Neural progenitor cell (in vitro differentiated cells): Measurements from ENCODE around the gene CTU2. TPM values are rescaled to one million over a fixed set of nuclear protein-coding genes. Genes with fewer than 3 reads are reported as not detected.

Experiments
- DNase-seq: peaks from one replicate; pipeline ENCODE4 v3.0.0-alpha.2; 2016; ENCODE audit warnings: low spot score
- H2AFZ ChIP-seq: fragments of 200-600 bp; sonication (generic); replicated peaks from 2 replicates; pipeline ENCODE4 v1.6.1; 2016; ENCODE audit warnings: antibody characterized with exemption
- H3F3A ChIP-seq: fragments of 200-600 bp; sonication (generic); 2 replicates; pipeline ENCODE4 v1.6.1; 2016; ENCODE audit warnings: antibody characterized with exemption, low read depth
- H3K27ac ChIP-seq: fragments of 200-600 bp; sonication (generic); 2 replicates; pipeline ENCODE4 v1.5.1; 2016; ENCODE audit warnings: mild to moderate bottlenecking
- H3K27me3 ChIP-seq: fragments of 200-600 bp; sonication (generic); 2 replicates; pipeline ENCODE4 v1.6.1; 2016; ENCODE audit warnings: mild to moderate bottlenecking, moderate library complexity
- H3K36me3 ChIP-seq: fragments of 200-600 bp; sonication (generic); 2 replicates; pipeline ENCODE4 v1.5.1; 2016
- H3K4me1 ChIP-seq: fragments of 200-600 bp; sonication (generic); 2 replicates; pipeline ENCODE4 v1.6.1; 2016; ENCODE audit warnings: mixed run types
- H3K4me2 ChIP-seq: fragments of 200-600 bp; sonication (generic); 2 replicates; pipeline ENCODE4 v1.6.1; 2016
- H3K4me3 ChIP-seq: fragments of 200-600 bp; sonication (generic); 2 replicates; pipeline ENCODE4 v1.5.1; 2016
- H3K79me2 ChIP-seq: fragments of 200-600 bp; sonication (generic); 2 replicates; pipeline ENCODE4 v1.6.1; 2016; ENCODE audit warnings: low read depth
- H3K9ac ChIP-seq: fragments of 200-600 bp; sonication (generic); 2 replicates; pipeline ENCODE4 v1.6.1; 2016
- H3K9me3 ChIP-seq: fragments of 200-600 bp; sonication (generic); 2 replicates; pipeline ENCODE4 v1.5.1; 2016; ENCODE audit warnings: low read depth
- H4K20me1 ChIP-seq: fragments of 200-600 bp; sonication (generic); 2 replicates; pipeline ENCODE4 v1.6.1; 2016; ENCODE audit warnings: low read depth
- H3K27ac Mint-ChIP-seq: 3 replicates; pipeline ENCODE4 v1.8.0; 2021; ENCODE audit warnings: mixed read lengths
- H3K27me3 Mint-ChIP-seq: 2 replicates; pipeline ENCODE4 v1.8.0; 2022; ENCODE audit warnings: low read depth, mild to moderate bottlenecking, inconsistent platforms, moderate library complexity, mixed read lengths; ENCODE audit not compliant: insufficient read depth
- H3K36me3 Mint-ChIP-seq: 3 replicates; pipeline ENCODE4 v1.8.0; 2021; ENCODE audit warnings: mixed read lengths
- H3K4me1 Mint-ChIP-seq: 3 replicates; pipeline ENCODE4 v1.8.0; 2021; ENCODE audit warnings: mixed read lengths
- H3K4me3 Mint-ChIP-seq: 3 replicates; pipeline ENCODE4 v1.8.0; 2021; ENCODE audit warnings: mild to moderate bottlenecking, moderate library complexity, mixed read lengths
- H3K9me3 Mint-ChIP-seq: 3 replicates; pipeline ENCODE4 v1.8.0; 2020; ENCODE audit warnings: mixed read lengths
- EZH2 ChIP-seq: fragments of 200-600 bp; sonication (generic); IDR thresholded peaks from 2 replicates; pipeline ENCODE4 v1.6.1; 2017; ENCODE audit warnings: antibody characterized with exemption, mild to moderate bottlenecking, moderate library complexity
- EZH2phosphoT487 ChIP-seq: fragments of 200-600 bp; sonication (generic); IDR thresholded peaks from 2 replicates; pipeline ENCODE4 v1.6.1; 2017; ENCODE audit warnings: antibody characterized with exemption
- total RNA-seq: library from RNA; depleted of rRNA; stranded (reverse); fragments of >200 nt; gene quantifications from 2 replicates; pipeline ENCODE4 v1.2.3, GENCODE V29; 2015; ENCODE audit warnings: low replicate concordance
- TF ChIP-seq, protein P1 (sequence below): fragments of 200-600 bp; sonication (generic); IDR thresholded peaks from 2 replicates; pipeline ENCODE4 v1.5.1; 2017; ENCODE audit warnings: antibody characterized with exemption, mild to moderate bottlenecking

Gene CTU2
- total RNA-seq, 1 donor from 2014 or later: 4.7 TPM

DNA sequence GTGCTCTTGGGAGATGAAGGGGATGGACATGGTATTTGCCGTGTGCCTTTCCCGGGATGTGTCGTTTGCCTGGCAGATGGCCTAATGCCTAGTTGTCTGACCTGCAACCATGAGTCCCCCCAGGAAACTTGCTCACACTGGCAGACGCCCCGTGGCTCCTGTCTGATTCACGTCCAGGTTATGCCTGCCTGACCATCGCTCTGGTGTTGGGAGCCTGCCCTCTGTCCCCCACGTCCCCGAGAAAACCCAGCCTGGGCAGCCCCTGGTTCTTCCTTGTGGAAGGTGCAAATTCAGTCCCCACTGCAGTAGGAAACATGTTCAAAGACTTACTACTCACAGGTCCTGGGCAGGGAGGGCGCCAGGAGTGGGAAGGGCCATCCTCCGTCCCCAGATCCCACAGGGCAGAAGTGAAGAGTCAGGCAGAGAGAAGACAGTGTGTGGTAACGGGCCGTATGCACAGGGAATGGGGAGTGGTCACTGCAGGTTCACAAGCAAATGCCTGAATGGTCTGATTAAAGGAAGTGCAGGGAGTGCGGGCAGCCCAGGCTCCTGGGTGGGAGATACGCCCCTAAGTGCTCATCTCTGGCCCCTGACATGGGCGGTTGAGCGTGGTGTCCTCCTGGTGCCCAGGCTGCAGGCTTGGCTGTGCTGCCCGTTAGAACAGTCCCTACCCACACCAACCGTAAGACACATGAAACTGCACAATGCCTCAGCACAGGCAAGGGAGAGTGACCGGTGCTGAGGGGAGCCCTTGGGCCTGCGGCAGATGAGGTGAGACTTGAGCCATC is 15.8 kb upstream of the CTU2 start:
- Histone ChIP-seq H3K27me3 (peaks cover 38% of the 10 kb centered on the region), H3K36me3 (no peaks in the 10 kb centered on the region), H3K79me2 (no peaks in the 10 kb centered on the region), H3K4me2 (no peak overlapping the region), H3K9me3 (no peaks in the 10 kb centered on the region), H3F3A (peaks cover 10% of the 10 kb centered on the region), H2AFZ (no peak overlapping the region), H3K4me1 (peaks cover 13% of the 10 kb centered on the region), H3K27ac (no peak overlapping the region), H3K9ac (no peak overlapping the region), H4K20me1 (peaks cover 7% of the 10 kb centered on the region), H3K4me3 (no peak overlapping the region)
- Mint-ChIP-seq H3K36me3 (no peaks in the 10 kb centered on the region), H3K4me3 (no peak overlapping the region), H3K27me3 (peaks cover 23% of the 10 kb centered on the region), H3K9me3 (no peaks in the 10 kb centered on the region), H3K27ac (peak overlapping the region; percentile 65), H3K4me1 (no peaks in the 10 kb centered on the region)
- TF ChIP-seq EZH2phosphoT487 (no peak), EZH2 (no peak)
- TF ChIP-seq, protein P1, sequence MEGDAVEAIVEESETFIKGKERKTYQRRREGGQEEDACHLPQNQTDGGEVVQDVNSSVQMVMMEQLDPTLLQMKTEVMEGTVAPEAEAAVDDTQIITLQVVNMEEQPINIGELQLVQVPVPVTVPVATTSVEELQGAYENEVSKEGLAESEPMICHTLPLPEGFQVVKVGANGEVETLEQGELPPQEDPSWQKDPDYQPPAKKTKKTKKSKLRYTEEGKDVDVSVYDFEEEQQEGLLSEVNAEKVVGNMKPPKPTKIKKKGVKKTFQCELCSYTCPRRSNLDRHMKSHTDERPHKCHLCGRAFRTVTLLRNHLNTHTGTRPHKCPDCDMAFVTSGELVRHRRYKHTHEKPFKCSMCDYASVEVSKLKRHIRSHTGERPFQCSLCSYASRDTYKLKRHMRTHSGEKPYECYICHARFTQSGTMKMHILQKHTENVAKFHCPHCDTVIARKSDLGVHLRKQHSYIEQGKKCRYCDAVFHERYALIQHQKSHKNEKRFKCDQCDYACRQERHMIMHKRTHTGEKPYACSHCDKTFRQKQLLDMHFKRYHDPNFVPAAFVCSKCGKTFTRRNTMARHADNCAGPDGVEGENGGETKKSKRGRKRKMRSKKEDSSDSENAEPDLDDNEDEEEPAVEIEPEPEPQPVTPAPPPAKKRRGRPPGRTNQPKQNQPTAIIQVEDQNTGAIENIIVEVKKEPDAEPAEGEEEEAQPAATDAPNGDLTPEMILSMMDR: no peak
- no peak for DNase-seq

DNA sequence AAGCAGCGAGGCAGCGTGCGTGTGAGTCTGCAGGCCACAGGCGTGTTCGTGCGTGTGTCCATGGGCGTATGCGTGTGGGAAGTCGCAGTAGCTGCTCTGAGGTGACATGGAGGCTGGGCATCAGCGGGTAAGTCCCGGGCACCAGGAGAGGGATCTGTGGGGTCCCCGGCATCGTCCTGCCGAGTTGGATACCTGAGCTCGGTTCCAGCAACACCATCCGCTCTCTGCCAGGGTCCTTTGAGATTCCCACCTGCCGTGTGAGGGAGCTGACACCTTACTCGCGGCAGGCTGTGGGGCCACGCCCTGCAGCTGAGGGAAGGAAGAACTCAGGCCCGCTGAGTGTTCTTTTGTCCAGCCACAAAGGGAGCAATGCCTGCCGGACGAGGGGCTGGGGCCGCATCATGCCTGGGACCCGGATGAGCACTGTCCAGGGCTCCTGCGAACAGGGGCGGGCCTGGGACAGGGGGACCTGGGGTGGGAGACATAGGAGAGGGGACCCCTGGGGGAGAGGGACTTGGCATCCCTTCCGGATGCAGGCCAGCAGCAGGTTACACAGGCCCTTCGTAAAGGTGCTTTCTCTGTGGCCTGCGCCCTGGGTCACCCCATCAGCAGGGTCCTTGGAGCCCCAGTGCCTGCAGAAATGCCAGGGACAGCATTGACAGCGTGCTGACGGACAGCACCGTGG is 15.0 kb upstream of the CTU2 start:
- peaks cover 31% of the 10 kb centered on the region for H3K27me3 ChIP-seq
- H3K4me1 Mint-ChIP-seq: no peaks in the 10 kb centered on the region
- no peaks in the 10 kb centered on the region for H3K9me3 ChIP-seq
- H3K27me3 Mint-ChIP-seq: peaks cover 23% of the 10 kb centered on the region
- H3F3A ChIP-seq: peaks cover 10% of the 10 kb centered on the region
- H3K4me3 Mint-ChIP-seq: no peak overlapping the region
- H3K27ac ChIP-seq: no peak overlapping the region
- H3K4me2 ChIP-seq: no peak overlapping the region
- no peak overlapping the region for H3K9ac ChIP-seq
- H3K4me1 ChIP-seq: peaks cover 8% of the 10 kb centered on the region
- no peak overlapping the region for H2AFZ ChIP-seq
- peak overlapping the region; percentile 65 for H3K27ac Mint-ChIP-seq
- no peaks in the 10 kb centered on the region for H3K79me2 ChIP-seq
- H4K20me1 ChIP-seq: peaks cover 7% of the 10 kb centered on the region
- no peaks in the 10 kb centered on the region for H3K9me3 Mint-ChIP-seq
- no peak overlapping the region for H3K4me3 ChIP-seq
- TF ChIP-seq EZH2phosphoT487 (no peak), EZH2 (no peak)
- TF ChIP-seq, protein P1: no peak
- no peaks in the 10 kb centered on the region for H3K36me3 ChIP-seq
- no peak for DNase-seq
- no peaks in the 10 kb centered on the region for H3K36me3 Mint-ChIP-seq

DNA sequence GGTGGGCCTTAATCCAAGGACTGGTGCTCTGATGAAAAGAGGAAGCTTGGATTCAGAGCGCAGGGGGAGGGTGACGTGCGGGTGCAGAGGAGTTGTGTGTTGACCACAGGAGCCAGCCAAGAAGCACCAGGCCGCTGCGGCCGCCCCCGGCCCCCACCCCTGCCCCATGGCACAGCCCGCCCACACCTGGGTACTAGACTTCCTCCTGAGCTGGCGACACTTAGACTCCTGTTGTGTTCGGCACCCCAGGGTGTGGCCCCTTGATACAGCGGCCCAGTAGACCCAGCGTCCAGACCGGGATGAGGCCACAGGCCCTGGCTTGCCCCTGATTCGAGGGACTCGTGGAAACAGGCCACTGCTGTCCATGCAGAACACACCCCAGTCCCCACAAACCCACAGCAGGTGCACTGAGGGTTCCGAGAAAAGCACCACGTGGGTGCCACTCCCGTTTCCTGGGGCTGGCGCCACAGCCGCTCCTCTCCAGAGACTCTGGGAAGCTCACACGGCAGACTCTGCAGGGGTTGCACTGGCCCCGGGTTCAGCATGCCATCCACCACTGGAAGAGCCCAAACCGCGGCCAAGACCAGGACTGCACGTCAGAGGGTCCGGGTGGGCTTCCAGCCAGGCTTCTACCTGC is 14.3 kb upstream of the CTU2 start:
- H3K9ac ChIP-seq: no peak overlapping the region
- Mint-ChIP-seq H3K27ac (no peak overlapping the region), H3K4me3 (no peak overlapping the region), H3K9me3 (no peaks in the 10 kb centered on the region), H3K4me1 (no peaks in the 10 kb centered on the region), H3K36me3 (no peaks in the 10 kb centered on the region), H3K27me3 (peaks cover 18% of the 10 kb centered on the region)
- peaks cover 24% of the 10 kb centered on the region for H3K27me3 ChIP-seq
- H4K20me1 ChIP-seq: peaks cover 3% of the 10 kb centered on the region
- no peak overlapping the region for H3K4me2 ChIP-seq
- no peaks in the 10 kb centered on the region for H3K9me3 ChIP-seq
- peaks cover 3% of the 10 kb centered on the region for H3K4me1 ChIP-seq
- no peak overlapping the region for H3K27ac ChIP-seq
- TF ChIP-seq EZH2: no peak
- TF ChIP-seq, protein P1: no peak
- H3K4me3 ChIP-seq: no peak overlapping the region
- no peaks in the 10 kb centered on the region for H3K36me3 ChIP-seq
- H3F3A ChIP-seq: peaks cover 5% of the 10 kb centered on the region
- H2AFZ ChIP-seq: no peak overlapping the region
- H3K79me2 ChIP-seq: no peaks in the 10 kb centered on the region
- DNase-seq: no peak
